ENCODE results near the gene MCM7. TPM values are rescaled to one million over a fixed set of nuclear protein-coding genes. Genes with fewer than 3 reads are reported as not detected.
A peak's percentile ranks its signal among the peaks of the same experiment; 100 is the strongest.

Gene MCM7
- total and polyA plus RNA-seq, 10 of the 15 experiments (the other 5 are each of a cell fraction or from before 2014, with no cell fraction given): 183 to 383 (median 244) TPM

DNA sequence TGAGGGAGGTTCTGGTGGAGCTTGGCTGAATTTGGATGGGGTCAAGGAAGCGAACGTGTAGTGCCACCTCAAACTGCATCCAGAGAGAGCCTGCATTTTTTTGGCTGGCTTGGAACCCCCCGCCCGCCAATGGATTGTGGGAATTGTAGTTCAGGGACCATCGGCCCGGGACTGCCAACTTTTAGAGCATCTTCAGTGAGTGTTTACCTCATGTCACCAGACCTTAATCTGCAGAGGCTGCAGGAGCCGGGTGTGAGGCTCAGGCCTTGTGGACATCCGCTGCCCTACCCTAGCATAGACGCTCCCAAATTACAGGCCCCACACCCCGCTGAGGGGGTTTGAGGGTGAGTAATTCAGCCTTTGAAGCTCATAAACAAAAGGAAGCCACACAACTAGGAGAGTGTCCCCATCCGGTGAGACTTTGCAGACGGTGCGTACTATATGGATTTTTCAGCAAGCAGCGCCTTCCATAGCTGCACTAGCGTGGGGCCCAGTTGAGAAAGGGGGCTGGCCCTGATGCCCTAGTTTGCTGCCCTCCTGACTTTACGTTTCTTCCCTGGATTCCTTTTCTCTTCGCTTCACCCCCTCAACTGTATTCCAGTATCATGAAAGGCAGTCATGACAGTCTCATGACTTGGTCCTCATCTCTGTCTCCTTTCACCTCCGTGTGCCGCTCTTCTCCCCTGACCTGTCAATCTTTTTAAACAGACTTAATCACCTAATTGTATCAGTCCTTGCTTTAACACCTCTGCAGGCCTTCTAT, 19.0 kb upstream of the MCM7 start (continued):
- TF ChIP-seq ZZZ3 (IDR thresholded peaks at IDR 0.05; ENCODE audit: control insufficient read depth, insufficient read length, low read depth) (no peak), RFX5 (IDR thresholded peaks at IDR 0.05; ENCODE audit: low read depth, low read length) (no peak), SMC3 (IDR thresholded peaks at IDR 0.05; ENCODE audit: borderline replicate concordance, low read length) (no peak), KLF5 (IDR thresholded peaks at IDR 0.05; ENCODE audit: partially characterized antibody) (no peak), NBN (IDR thresholded peaks at IDR 0.05) (no peak), MXI1 (IDR thresholded peaks at IDR 0.05; ENCODE audit: low read depth, low read length) (no peak), SMARCA5 (IDR thresholded peaks at IDR 0.05) (no peak), SREBF2 (IDR thresholded peaks at IDR 0.05; ENCODE audit: low read length) (no peak), NR2C1 (IDR thresholded peaks at IDR 0.05) (no peak), EZH2 (IDR thresholded peaks at IDR 0.05; ENCODE audit: borderline replicate concordance, control insufficient read depth, low read depth, low read length) (no peak), MYB (IDR thresholded peaks at IDR 0.05; ENCODE audit: borderline replicate concordance, low read depth, low read length) (no peak), BACH1 (IDR thresholded peaks at IDR 0.05; ENCODE audit: borderline replicate concordance) (no peak), SIX5 (IDR thresholded peaks at IDR 0.05; ENCODE audit: low read depth, low read length, severe bottlenecking) (peak; percentile 76), RAD21 (IDR thresholded peaks at IDR 0.05; ENCODE audit: insufficient read depth, low read depth, low read length) (no peak), ZNF384 (IDR thresholded peaks at IDR 0.05; ENCODE audit: borderline replicate concordance, low read depth, low read length) (peak; percentile 30; the same call in 1 of the 2 replicates), MYC (IDR thresholded peaks at IDR 0.05; ENCODE audit: insufficient read depth, insufficient read length, insufficient replicate concordance, low read length, severe bottlenecking) (no peak), BCL11A (IDR thresholded peaks at IDR 0.05; ENCODE audit: low read depth, low read length) (no peak), CBX3 (IDR thresholded peaks at IDR 0.05; ENCODE audit: borderline replicate concordance, low read depth) (no peak)
- TF ChIP-seq, protein P1, sequence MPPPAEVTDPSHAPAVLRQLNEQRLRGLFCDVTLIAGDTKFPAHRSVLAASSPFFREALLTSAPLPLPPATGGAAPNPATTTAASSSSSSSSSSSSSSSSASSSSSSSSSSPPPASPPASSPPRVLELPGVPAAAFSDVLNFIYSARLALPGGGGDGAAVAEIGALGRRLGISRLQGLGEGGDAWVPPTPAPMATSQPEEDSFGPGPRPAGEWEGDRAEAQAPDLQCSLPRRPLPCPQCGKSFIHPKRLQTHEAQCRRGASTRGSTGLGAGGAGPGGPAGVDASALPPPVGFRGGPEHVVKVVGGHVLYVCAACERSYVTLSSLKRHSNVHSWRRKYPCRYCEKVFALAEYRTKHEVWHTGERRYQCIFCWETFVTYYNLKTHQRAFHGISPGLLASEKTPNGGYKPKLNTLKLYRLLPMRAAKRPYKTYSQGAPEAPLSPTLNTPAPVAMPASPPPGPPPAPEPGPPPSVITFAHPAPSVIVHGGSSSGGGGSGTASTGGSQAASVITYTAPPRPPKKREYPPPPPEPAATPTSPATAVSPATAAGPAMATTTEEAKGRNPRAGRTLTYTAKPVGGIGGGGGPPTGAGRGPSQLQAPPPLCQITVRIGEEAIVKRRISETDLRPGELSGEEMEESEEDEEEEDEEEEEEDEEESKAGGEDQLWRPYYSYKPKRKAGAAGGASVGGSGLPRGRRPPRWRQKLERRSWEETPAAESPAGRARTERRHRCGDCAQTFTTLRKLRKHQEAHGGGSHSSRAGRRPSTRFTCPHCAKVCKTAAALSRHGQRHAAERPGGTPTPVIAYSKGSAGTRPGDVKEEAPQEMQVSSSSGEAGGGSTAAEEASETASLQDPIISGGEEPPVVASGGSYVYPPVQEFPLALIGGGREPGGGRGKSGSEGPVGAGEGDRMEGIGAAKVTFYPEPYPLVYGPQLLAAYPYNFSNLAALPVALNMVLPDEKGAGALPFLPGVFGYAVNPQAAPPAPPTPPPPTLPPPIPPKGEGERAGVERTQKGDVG (CRISPR knock-in tag; IDR thresholded peaks at IDR 0.05): no peak
- TF ChIP-seq, protein P2, sequence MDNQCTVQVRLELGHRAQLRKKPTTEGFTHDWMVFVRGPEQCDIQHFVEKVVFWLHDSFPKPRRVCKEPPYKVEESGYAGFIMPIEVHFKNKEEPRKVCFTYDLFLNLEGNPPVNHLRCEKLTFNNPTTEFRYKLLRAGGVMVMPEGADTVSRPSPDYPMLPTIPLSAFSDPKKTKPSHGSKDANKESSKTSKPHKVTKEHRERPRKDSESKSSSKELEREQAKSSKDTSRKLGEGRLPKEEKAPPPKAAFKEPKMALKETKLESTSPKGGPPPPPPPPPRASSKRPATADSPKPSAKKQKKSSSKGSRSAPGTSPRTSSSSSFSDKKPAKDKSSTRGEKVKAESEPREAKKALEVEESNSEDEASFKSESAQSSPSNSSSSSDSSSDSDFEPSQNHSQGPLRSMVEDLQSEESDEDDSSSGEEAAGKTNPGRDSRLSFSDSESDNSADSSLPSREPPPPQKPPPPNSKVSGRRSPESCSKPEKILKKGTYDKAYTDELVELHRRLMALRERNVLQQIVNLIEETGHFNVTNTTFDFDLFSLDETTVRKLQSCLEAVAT (IDR thresholded peaks at IDR 0.05): no peak
- TF ChIP-seq, protein P3, sequence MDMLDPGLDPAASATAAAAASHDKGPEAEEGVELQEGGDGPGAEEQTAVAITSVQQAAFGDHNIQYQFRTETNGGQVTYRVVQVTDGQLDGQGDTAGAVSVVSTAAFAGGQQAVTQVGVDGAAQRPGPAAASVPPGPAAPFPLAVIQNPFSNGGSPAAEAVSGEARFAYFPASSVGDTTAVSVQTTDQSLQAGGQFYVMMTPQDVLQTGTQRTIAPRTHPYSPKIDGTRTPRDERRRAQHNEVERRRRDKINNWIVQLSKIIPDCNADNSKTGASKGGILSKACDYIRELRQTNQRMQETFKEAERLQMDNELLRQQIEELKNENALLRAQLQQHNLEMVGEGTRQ (IDR thresholded peaks at IDR 0.05; ENCODE audit: borderline replicate concordance, low read depth, low read length): no peak
- TF ChIP-seq, protein P4, sequence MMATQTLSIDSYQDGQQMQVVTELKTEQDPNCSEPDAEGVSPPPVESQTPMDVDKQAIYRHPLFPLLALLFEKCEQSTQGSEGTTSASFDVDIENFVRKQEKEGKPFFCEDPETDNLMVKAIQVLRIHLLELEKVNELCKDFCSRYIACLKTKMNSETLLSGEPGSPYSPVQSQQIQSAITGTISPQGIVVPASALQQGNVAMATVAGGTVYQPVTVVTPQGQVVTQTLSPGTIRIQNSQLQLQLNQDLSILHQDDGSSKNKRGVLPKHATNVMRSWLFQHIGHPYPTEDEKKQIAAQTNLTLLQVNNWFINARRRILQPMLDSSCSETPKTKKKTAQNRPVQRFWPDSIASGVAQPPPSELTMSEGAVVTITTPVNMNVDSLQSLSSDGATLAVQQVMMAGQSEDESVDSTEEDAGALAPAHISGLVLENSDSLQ (IDR thresholded peaks at IDR 0.05): peak; percentile 52; the same call in 1 of the 2 replicates
- TF ChIP-seq, protein P5, sequence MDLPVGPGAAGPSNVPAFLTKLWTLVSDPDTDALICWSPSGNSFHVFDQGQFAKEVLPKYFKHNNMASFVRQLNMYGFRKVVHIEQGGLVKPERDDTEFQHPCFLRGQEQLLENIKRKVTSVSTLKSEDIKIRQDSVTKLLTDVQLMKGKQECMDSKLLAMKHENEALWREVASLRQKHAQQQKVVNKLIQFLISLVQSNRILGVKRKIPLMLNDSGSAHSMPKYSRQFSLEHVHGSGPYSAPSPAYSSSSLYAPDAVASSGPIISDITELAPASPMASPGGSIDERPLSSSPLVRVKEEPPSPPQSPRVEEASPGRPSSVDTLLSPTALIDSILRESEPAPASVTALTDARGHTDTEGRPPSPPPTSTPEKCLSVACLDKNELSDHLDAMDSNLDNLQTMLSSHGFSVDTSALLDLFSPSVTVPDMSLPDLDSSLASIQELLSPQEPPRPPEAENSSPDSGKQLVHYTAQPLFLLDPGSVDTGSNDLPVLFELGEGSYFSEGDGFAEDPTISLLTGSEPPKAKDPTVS (IDR thresholded peaks at IDR 0.05; ENCODE audit: low read depth, low read length): no peak
